ENCODE results near the gene SEC14L1.

The SEC14L1 gene

DNA sequence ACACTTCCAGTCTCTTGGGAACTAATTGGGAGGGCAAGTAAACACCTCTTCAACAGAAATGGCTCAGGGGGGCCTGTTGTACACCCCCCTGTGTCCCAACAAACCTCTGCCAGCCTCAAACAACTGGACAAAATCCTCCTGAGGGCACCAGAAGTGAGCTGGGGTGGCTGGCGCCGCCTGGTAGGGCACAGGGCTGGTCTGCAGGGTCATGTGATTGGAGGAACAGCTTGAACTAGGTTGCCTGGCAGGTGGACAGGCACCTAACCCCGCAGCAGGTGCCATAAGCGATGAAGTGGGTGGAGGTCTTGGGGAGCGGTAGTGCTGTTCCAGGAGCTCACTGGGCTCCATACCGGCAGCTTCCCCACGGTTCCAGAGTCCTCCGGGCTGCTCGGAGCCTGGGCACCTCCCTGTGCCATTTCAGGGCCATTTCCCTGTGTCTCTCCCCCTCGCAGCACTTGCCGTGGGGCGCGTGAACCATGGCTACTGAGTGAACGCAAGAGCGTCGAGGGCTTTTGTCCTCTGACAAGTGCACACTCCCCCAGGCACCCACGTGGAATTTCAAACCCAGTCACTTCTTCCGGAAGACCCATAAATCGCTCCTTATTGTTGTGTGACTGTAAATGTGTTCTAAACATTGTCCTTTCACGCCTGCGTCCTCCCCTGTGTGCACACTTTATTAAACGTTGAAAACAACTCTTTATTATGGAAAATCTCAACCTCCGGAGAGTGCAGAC lies 101.5 kb downstream of the SEC14L1 start:
- TF ChIP-seq, protein P1, sequence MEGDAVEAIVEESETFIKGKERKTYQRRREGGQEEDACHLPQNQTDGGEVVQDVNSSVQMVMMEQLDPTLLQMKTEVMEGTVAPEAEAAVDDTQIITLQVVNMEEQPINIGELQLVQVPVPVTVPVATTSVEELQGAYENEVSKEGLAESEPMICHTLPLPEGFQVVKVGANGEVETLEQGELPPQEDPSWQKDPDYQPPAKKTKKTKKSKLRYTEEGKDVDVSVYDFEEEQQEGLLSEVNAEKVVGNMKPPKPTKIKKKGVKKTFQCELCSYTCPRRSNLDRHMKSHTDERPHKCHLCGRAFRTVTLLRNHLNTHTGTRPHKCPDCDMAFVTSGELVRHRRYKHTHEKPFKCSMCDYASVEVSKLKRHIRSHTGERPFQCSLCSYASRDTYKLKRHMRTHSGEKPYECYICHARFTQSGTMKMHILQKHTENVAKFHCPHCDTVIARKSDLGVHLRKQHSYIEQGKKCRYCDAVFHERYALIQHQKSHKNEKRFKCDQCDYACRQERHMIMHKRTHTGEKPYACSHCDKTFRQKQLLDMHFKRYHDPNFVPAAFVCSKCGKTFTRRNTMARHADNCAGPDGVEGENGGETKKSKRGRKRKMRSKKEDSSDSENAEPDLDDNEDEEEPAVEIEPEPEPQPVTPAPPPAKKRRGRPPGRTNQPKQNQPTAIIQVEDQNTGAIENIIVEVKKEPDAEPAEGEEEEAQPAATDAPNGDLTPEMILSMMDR (IDR thresholded peaks at IDR 0.05), result 0 out of 2 replicates have a peak, but pooled peaks have one; percentile 12

DNA sequence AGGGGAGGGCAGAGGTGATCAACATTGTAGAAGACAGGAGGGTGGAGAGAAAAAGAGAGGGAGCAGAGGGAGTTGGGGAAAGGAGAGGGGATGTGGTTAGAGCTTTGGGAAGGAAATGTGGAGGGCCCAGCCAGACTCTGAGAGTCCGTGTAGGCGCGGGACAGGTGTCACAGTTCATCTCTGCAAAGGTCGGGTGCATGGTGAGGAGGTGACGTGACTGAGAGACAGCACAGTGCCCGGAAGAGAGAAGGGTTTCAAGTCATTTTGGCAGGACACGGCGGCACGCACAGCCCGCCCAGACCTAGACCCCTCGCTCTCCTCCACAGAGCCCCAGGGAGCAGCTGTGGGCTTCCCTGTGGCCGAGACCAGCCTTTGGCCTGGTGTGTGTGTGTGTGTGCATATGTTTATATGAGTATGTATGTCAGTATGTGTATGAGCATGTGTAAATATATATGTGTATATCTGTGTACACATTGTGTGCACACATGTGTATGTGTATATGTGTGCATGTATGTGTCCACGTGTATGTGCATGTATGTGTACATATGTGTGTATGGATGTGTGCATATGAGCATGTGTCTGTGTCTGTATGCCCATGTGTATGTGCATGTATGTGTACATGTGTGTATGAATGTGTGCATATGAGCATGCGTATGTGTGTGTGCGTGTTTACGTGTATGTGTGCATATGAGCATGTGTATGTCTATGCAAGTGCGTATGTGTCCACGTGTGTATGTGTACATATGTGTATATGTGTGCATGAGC lies 104.6 kb downstream of the SEC14L1 start:
- TF ChIP-seq, protein P1 (IDR thresholded peaks at IDR 0.05), result no peak

DNA sequence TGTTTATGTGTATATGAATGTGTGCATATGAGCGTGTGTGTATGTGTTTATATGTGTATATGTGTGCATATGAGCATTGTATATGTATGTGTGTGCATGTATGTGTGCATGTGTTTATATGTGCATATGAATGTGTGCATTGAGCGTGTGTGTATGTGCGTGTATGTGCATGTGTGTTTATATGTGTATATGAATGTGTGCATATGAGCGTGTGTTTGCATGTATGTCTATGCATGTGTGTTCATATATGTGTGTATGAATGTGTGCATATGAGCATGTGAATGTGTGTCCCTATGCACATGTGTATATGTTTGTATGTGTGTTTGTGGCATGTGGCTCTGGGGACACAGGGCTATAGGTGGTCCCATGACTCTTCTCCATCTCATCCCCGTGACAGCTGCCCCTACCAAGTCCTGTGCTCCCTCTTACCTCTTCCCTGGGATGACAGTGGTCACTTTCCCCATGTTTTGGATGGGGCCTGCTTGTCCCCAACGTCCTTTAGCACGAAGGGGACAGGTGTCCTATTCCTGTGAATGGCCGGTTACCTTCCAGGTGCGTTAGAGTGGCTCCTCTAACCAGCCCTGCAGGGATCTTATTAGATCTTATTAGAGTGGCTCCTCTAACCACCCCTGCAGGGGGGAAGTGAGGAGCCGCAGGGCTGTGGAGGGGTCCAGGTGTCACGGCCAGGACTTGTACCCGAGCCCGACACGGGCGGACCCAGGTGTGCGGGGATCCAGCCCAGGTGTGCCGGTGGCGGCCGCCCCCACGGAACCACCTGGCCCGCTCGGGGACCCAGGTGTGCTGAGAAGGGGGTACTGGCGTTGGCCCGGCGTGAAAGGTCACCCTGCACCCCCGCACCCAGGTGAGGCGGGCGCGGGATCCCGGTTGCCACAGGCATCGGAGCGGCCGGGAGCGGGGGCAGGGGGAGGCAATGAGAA lies 105.6 kb downstream of the SEC14L1 start:
- TF ChIP-seq, protein P1 (IDR thresholded peaks at IDR 0.05), result no peak

GRCh38 chr17:77247048-77247541 lies 106.3 kb downstream of the SEC14L1 start:
- TF ChIP-seq, protein P1 (IDR thresholded peaks at IDR 0.05), result peak; percentile 94

- TF ChIP-seq, protein P1 (IDR thresholded peaks at IDR 0.05), result no peak
Observed at GRCh38 chr17:77247609-77248008, 106.8 kb downstream of the SEC14L1 start.

GRCh38 chr17:77248216-77249114 lies 107.7 kb downstream of the SEC14L1 start:
- TF ChIP-seq, protein P1 (IDR thresholded peaks at IDR 0.05), result no peak
